Measurements from ENCODE around the gene OAT. TPM values are rescaled to one million over a fixed set of nuclear protein-coding genes. Genes with fewer than 3 reads are reported as not detected.

Gene OAT
- polyA plus RNA-seq, 1 experiment: 112 TPM

- ChIA-PET CTCF (interaction anchor here (0.9 to 1.1 kb wide), 2 partner anchors 36 to 357 kb away, joined by 3 read pairs; no protein-coding TSS in a partner anchor), POLR2A (no interaction called here)
- DNase-seq (ENCODE audit: low read depth): peak; percentile 45
- H3K36me3 ChIP-seq (ENCODE audit: control insufficient read depth, insufficient read depth, low read length): no peaks in the 10 kb centered on the region
- no peaks in the 10 kb centered on the region for H3K27me3 ChIP-seq (ENCODE audit: control insufficient read depth, insufficient read depth, low read length)
- H3K4me3 ChIP-seq (ENCODE audit: low read depth, low read length): peak overlapping the region; percentile 20
- no peak for TF ChIP-seq CTCF (IDR thresholded peaks at IDR 0.05; ENCODE audit: insufficient read depth, low read depth, low read length)
Observed at GRCh38 chr10:124354411-124355382, 64.0 kb downstream of the OAT start.

GRCh38 chr10:124353896-124354295 is 64.8 kb downstream of the OAT start:
- ChIA-PET POLR2A (no interaction called here), CTCF (interaction anchor here (0.9 to 1.1 kb wide), 3 partner anchors 37 to 359 kb away, joined by 3 read pairs; no protein-coding TSS in a partner anchor)
- H3K27me3 ChIP-seq (ENCODE audit: control insufficient read depth, insufficient read depth, low read length): no peaks in the 10 kb centered on the region
- no peak for TF ChIP-seq CTCF (IDR thresholded peaks at IDR 0.05; ENCODE audit: insufficient read depth, low read depth, low read length)
- no peaks in the 10 kb centered on the region for H3K36me3 ChIP-seq (ENCODE audit: control insufficient read depth, insufficient read depth, low read length)
- no peak for DNase-seq (ENCODE audit: low read depth)
- no peak overlapping the region for H3K4me3 ChIP-seq (ENCODE audit: low read depth, low read length)

- Histone ChIP-seq H3K4me3 (ENCODE audit: low read depth, low read length) (no peak overlapping the region), H3K36me3 (ENCODE audit: control insufficient read depth, insufficient read depth, low read length) (no peaks in the 10 kb centered on the region), H3K27me3 (ENCODE audit: control insufficient read depth, insufficient read depth, low read length) (no peaks in the 10 kb centered on the region)
- no peak for DNase-seq (ENCODE audit: low read depth)
- TF ChIP-seq CTCF (IDR thresholded peaks at IDR 0.05; ENCODE audit: insufficient read depth, low read depth, low read length): no peak
- POLR2A ChIA-PET: no interaction called here
- CTCF ChIA-PET: interaction anchor here (0.9 to 1.1 kb wide), 3 partner anchors 37 to 358 kb away, joined by 3 read pairs; no protein-coding TSS in a partner anchor
Observed at GRCh38 chr10:124353091-124353815, 65.5 kb downstream of the OAT start.

GRCh38 chr10:124351481-124352220 is 67.1 kb downstream of the OAT start:
- DNase-seq (ENCODE audit: low read depth): no peak
- no peak overlapping the region for H3K4me3 ChIP-seq (ENCODE audit: low read depth, low read length)
- no peak for TF ChIP-seq CTCF (IDR thresholded peaks at IDR 0.05; ENCODE audit: insufficient read depth, low read depth, low read length)
- H3K27me3 ChIP-seq (ENCODE audit: control insufficient read depth, insufficient read depth, low read length): no peaks in the 10 kb centered on the region
- H3K36me3 ChIP-seq (ENCODE audit: control insufficient read depth, insufficient read depth, low read length): no peaks in the 10 kb centered on the region
- ChIA-PET POLR2A (no interaction called here), CTCF (no interaction called here)
